ENCODE data around the gene TLCD5.

Gene TLCD5

GRCh38 chr11:120336641-120337354, 11.7 kb downstream of the TLCD5 start:
- peak in 23 of 51 donors; percentile 10 to 80 (median 60) for DNase-seq

DNA sequence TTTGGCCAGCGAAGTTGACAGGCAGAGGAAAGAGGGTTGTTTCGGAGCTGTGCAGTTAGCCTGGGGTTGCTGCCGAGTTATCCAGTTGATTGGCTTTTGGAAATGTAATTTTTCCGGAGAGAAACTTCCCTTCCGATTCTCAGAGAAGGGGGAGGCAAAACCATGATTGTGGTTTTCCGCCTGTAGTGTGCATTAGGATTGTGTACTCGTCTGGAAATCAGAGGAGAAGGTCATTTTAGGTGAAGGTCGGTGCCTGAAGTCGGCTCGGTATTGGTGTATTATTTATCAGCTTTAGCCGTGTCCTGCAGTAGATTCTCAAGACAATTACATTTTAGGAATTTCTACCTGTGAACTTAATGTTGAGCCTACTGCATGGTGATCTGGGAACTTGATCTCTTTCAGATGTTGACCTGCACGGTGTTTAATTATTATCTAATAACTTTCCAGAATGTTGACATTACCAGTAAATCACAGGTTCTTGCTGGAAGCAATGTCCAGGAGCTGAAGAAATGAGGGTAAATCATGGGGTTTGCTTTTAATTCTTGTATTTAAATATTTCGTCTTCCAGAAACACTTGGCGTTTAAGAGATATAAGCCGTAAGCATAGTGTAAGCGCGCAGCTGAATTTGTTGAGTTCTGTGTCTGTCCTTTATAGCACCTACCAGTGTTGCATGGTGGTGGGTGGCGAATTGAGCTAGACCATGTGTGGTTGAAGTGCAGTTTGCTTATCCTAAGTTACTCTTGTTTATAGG, 12.4 kb downstream of the TLCD5 start:
- peak in 4 of 51 donors; percentile 10 to 58 (median 18) for DNase-seq

DNA sequence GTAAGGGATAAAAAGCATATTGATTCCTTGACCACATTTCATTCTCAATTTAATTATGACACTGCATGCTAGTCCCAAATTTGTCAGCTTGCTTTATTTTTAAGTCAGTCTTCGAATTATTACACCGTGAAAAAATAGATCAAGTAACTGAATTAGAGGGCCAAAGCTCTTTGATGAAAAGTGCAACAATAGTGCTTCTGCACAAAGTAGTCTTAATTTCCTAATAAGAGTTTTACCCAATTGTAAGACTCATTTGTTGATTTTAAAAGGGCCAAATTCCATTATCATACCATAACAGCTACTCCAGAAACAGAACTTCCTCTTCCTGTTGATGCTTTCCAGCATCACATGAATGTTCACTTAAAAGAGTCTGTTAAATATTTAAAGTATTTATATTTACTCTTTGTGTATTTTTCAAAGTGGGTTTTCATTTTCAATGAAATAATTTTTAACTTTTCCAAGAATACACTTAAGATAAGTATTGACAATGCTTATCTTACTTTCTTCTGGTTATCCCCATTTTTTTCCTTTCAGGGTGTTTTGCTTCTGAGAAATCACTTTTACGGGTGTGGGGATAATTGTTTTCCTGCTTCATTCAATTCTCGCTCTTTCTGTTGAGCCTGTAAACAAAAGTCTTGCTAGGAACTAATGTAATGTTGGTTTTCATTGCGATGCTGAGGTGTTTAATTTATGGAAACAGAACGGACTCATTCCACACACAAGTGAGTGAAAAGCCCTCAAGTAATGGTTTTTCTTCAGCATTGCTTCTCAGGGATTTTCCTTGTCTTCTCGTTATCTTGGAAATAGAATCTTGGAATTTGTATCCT, 13.2 kb downstream of the TLCD5 start:
- DNase-seq = peak in 1 of 51 donors; percentile 49

DNA sequence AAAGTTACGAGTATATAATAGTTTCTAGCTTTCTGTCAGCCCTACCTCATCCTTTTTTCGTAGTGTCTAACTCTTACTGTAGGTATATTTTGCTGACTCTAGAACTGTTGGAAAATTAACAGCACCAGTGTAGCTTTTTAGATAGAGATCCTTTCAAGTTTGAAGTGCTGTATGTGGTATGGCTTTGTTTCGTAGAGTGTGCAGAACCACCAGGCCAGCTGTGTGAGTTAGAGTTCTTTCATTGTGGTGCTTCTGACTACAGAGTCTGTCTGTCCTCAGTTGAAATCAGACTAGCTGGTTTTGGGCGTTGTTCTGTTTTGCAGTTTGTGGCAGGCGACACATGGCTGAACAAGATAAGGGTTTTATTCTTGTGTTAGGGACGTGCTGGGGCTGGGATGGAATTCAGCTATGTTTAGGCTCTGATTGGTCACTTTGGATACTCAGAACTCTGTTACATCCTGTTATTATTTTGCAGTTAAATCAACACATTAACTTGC, 14.3 kb downstream of the TLCD5 start:
- peak in 18 of 51 donors; percentile 6 to 73 (median 34) for DNase-seq

DNA sequence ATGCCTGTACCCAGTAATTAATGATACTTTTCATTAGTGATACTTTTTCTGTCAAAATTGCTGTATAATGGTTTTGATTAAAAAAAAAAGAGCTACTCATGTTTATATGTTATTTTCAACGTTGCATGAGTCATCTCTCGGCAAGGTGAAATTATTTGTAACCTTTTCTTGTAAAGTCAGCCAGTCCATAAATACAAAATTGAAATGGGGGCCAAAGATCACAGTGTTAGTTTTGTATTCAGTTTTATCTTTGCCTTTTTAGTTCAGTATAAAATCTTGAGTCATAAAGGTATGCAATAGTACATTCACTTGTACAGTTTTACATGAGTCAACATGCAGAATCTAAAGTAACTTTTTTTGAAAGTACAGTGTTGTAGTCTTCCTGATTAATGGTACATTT, 15.4 kb downstream of the TLCD5 start:
- DNase-seq = no peak

- DNase-seq = no peak
Measured at GRCh38 chr11:120342226-120342625, 17.1 kb downstream of the TLCD5 start.

DNA sequence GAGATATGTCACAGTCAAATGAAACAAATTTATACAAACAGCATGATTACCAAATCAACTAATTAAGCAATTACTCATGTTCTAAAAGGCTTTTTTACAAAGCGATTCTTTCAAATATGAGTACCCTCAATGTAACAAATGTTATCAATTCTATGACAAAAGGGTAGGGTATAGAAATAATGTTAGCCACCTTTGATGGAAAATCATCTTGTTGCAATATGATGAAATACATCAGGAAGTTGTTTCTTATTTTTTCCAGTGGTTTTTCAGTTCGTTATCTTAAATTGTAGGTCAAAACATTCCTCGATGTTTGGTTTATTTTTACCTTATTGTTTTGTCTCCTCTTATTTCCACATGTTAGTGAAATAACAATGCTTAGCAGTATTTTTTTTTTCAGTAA, 17.6 kb downstream of the TLCD5 start:
- no peak for DNase-seq

- peak in 14 of 51 donors; percentile 2 to 42 (median 14) for DNase-seq
Measured at GRCh38 chr11:120343429-120343828, 18.3 kb downstream of the TLCD5 start.

DNA sequence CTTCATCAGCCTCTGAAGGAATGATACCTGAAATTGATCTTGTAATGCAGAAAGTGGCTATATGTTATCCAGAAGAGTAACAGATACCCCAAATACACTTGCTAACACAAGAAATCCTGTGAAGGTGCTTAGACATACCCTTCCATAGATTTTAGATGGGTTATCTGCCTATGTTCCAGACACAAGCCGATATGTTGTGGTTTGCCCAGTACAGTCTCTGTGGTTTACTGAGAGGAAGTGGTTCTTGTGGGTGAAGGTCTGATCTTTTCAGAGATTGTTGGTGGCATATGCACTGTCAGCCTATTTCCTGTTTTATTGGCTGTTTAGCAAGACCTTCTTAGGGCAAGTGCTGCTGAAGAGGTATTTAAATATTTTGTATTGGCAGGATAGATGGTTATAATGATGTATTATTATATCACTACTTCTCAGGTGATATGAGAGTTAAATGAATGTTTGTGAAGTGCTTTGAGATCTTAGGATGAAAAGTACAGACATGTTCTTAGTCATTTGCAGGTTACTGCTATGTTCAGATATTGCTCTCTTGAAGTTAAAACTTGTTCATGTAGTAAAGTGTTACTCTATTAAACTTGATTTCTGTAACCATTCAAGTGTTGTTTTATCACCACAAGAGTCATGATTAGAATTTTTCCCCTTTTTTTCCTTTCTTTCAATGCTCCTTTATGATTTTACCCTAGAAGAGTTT, 19.4 kb downstream of the TLCD5 start:
- peak in 2 of 51 donors; percentile 5 to 15 for DNase-seq

DNA sequence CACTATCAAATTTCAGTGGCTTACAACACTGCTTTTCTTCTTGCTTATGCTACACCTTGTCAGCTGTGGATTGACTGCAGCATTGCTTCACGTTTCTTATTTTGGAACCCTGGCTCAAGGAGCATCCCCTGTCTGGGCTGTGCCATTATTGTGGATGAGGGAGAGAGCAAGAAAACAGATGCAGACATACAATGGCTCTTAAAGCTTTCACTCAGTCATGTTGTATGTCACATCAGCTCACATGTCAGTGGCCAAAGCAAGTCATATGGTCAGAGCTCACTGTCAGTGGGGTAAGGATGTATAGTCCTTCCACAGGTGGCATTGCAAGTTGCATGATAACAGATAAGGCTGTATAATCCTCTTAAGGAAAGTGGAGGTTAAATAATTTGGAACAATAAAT, 21.1 kb downstream of the TLCD5 start:
- DNase-seq = no peak

DNA sequence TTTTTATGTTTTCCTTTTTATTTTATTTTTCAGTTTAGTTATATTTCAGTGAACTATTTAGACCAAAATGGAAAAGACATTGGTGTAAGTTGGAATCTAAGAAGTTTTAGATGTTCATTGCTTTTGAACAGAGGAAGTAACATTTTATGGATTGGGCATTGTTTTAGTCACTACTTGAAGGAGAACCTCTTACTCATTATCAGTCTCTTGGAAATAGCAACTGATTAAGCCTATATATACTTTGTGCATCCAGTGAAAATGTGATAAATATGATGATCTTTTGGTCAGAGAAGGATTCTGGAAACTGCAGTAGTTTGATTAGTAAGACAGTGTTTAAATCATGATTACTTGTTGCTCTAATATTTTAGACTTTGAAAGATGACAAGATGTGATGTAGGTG, 25.5 kb downstream of the TLCD5 start:
- no peak for DNase-seq

DNA sequence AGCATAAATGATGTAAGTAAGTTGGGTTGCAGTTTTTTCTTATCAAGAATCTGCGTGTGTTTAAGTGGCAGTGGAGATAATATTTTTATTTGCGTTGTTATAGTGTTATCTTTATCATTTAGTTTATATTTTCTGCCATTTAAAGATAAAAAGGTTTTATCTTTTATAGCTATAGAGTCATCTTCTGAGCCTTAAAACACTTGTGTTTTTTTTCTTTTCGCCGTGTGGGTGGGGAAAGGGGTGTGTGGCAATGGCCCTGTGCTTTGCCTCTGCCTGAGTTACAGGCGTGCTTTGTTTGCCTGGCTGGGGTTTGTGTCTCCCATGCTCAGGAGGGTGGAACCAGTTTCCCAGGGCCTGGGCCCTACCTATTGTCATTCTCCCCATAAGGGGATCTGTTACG, 27.3 kb downstream of the TLCD5 start:
- DNase-seq = no peak

DNA sequence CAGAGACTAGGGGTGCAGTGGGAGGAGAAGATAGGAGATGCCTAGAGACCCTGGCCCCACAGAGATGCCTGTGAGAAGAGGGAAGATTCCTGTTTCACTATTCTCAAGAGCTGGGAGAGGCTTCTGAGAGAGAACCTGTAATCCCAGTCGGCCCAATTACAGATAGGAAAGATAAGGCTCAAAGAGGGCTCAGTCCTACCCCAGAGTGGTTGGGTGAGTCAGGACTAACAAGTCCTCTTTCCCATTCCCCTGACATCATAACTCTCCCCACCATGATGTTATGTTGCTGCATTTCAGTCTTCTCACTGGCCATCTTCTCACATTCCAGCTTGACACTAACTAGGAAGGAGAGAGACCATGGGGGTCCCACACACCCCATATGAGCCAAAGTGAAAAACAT, 29.0 kb downstream of the TLCD5 start:
- no peak for DNase-seq

GRCh38 chr11:120354779-120355178, 29.7 kb downstream of the TLCD5 start:
- no peak for DNase-seq

GRCh38 chr11:120357620-120358019, 32.5 kb downstream of the TLCD5 start:
- no peak for DNase-seq

DNA sequence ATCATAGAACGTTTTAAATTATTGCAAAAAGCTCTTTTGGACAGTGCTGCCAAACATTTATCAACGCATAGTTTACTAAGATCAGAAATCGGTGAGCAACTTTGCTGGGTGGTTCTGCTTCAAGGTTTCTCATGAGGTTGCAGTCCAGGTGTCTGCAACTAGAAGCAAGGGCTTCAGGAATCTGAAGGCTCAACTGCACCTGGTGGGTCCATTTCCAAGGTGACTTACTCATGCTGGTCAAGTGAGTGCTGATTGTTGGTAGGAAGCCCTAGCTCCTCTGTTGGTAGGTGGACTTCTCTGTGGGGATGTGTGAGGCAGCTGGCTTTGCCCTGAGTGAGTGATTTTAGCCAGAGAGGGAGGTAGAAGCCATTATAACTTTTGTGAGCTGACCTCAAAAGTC, 33.6 kb downstream of the TLCD5 start:
- no peak for DNase-seq

- no peak for DNase-seq
Measured at GRCh38 chr11:120363436-120363835, 38.3 kb downstream of the TLCD5 start.

- no peak for DNase-seq
Measured at GRCh38 chr11:120365512-120365911, 40.4 kb downstream of the TLCD5 start.

DNA sequence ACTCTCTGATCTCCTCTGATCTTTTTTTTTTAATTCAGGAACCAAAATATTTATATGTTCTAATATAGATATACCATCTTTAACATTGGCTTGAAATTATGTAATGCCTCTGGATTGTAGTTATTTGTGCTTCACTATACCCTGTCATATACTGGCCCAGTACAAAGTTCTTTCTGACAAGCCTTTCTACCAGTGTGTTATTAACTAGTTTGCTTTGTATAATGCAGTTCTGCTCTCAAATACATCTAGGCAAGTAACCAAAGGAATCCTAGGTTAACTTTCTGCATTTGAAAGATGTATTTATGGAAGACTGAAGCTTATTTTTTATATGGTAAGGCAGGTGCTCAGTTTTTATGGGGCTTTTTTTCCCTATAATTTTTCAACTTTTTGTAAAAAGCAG, 47.2 kb downstream of the TLCD5 start:
- DNase-seq = no peak

GRCh38 chr11:120375076-120375475, 50.0 kb downstream of the TLCD5 start:
- DNase-seq = no peak

DNA sequence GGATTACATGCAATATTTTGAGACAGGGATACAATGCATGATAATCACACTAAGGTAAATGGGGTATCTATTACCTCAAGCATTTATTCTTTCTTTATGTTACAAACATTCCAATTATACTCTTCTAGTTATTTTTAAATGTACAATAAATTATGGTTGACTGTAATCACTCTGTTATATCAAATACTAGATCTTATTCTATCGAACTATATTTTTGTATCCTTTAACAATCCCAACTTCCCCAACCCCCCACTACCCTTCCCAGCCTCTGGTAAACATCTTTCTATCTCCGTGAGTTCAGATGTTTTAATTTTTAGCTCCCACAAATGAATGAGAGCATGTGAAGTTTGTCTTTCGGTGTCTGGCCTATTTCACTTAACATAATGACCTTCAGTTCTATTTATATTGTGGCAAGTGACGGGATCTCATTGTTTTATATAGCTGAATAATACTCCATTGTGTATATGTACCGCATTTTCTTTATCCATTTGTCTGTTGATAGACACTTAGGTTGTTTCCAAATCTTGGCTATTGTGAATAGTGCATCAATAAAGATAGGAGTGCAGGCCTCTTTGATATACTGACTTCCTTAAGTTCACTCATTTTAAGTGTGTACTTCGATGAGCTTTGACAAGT, 51.6 kb downstream of the TLCD5 start:
- no peak for DNase-seq
